ENCODE data around the gene ZNF415. TPM values are rescaled to one million over a fixed set of nuclear protein-coding genes. Genes with fewer than 3 reads are reported as not detected.
"Not testable (repeated sequence)": the region's sequence is repeated elsewhere in the genome, so short reads cannot be mapped to it uniquely, and the experiment has no call there.

The ZNF415 gene
- total and polyA plus RNA-seq, 2 donors, result 8.1 to 9.1 TPM

- not testable (repeated sequence) for H3K9me3 ChIP-seq (ENCODE audit: control insufficient read depth in 2 of 2, insufficient read depth in 1 of 2, low read length in 1 of 2); H3K27me3 ChIP-seq (ENCODE audit: control insufficient read depth in 2 of 2, insufficient read depth in 1 of 2, low read length in 1 of 2); DNase-seq (ENCODE audit: low read depth in 6 of 9, low spot score in 9 of 9); H3K4me3 ChIP-seq (ENCODE audit: low read length in 2 of 2); H3K4me1 ChIP-seq (ENCODE audit: control insufficient read depth in 2 of 2, insufficient read depth in 2 of 2, low read length in 2 of 2); H3K27ac ChIP-seq (ENCODE audit: low read depth in 1 of 2, low read length in 1 of 2)
- 100% methylated on average over 4 of the region's 10 CpGs for WGBS
- peaks cover 19 to 22% of the 10 kb centered on the region in 2 donors for H3K36me3 ChIP-seq (ENCODE audit: control insufficient read depth in 2 of 2, insufficient read depth in 2 of 2, low read length in 1 of 2)
Measured at GRCh38 chr19:53096982-53097690, 35.6 kb downstream of the ZNF415 start.

- H3K27me3 ChIP-seq (ENCODE audit: control insufficient read depth in 2 of 2, insufficient read depth in 1 of 2, low read length in 1 of 2); DNase-seq (ENCODE audit: low read depth in 6 of 9, low spot score in 9 of 9); H3K27ac ChIP-seq (ENCODE audit: low read depth in 1 of 2, low read length in 1 of 2); H3K4me3 ChIP-seq (ENCODE audit: low read length in 2 of 2); H3K9me3 ChIP-seq (ENCODE audit: control insufficient read depth in 2 of 2, insufficient read depth in 1 of 2, low read length in 1 of 2); H3K4me1 ChIP-seq (ENCODE audit: control insufficient read depth in 2 of 2, insufficient read depth in 2 of 2, low read length in 2 of 2): not testable (repeated sequence)
- WGBS, result 63% methylated on average over 4 of the region's 6 CpGs
- peaks cover 21 to 23% of the 10 kb centered on the region in 2 donors for H3K36me3 ChIP-seq (ENCODE audit: control insufficient read depth in 2 of 2, insufficient read depth in 2 of 2, low read length in 1 of 2)
Measured at GRCh38 chr19:53096579-53096978, 36.1 kb downstream of the ZNF415 start.

- H3K27ac ChIP-seq (ENCODE audit: low read depth in 1 of 2, low read length in 1 of 2), result no peak overlapping the region
- no peak for DNase-seq (ENCODE audit: low read depth in 6 of 9, low spot score in 9 of 9)
- peaks cover 36 to 40% of the 10 kb centered on the region in 2 donors for H3K36me3 ChIP-seq (ENCODE audit: control insufficient read depth in 2 of 2, insufficient read depth in 2 of 2, low read length in 1 of 2)
- no peaks in the 10 kb centered on the region for H3K4me1 ChIP-seq (ENCODE audit: control insufficient read depth in 2 of 2, insufficient read depth in 2 of 2, low read length in 2 of 2)
- no peaks in the 10 kb centered on the region for H3K27me3 ChIP-seq (ENCODE audit: control insufficient read depth in 2 of 2, insufficient read depth in 1 of 2, low read length in 1 of 2)
- H3K9me3 ChIP-seq (ENCODE audit: control insufficient read depth in 2 of 2, insufficient read depth in 1 of 2, low read length in 1 of 2), result no peaks in the 10 kb centered on the region
- 95% methylated on average over 29 of the region's 29 CpGs for WGBS
- H3K4me3 ChIP-seq (ENCODE audit: low read length in 2 of 2), result no peak overlapping the region
Measured at GRCh38 chr19:53094754-53095575, 37.7 kb downstream of the ZNF415 start.

DNA sequence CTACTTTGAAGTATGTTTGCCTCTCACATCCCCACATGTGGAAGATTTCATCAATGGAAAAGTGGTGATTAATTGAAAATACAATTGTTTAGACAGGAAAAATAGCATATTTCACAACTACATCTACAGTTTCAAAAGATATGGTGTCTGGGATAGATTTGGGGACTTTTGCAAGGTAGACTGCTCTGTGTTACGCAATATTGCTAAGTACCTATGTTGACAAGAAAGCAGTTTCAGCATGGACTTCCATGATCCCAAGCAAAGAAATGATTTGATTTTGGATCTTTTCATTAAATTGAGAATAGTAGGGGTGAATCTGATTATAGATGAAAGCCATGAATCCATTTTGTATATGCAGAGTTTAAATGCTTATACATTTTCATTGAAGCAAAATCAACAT, 40.0 kb downstream of the ZNF415 start:
- Histone ChIP-seq H3K27ac (ENCODE audit: low read depth in 1 of 2, low read length in 1 of 2) (no peak overlapping the region), H3K27me3 (ENCODE audit: control insufficient read depth in 2 of 2, insufficient read depth in 1 of 2, low read length in 1 of 2) (no peaks in the 10 kb centered on the region), H3K4me1 (ENCODE audit: control insufficient read depth in 2 of 2, insufficient read depth in 2 of 2, low read length in 2 of 2) (no peaks in the 10 kb centered on the region), H3K4me3 (ENCODE audit: low read length in 2 of 2) (no peak overlapping the region), H3K9me3 (ENCODE audit: control insufficient read depth in 2 of 2, insufficient read depth in 1 of 2, low read length in 1 of 2) (no peaks in the 10 kb centered on the region), H3K36me3 (ENCODE audit: control insufficient read depth in 2 of 2, insufficient read depth in 2 of 2, low read length in 1 of 2) (peaks cover 38 to 42% of the 10 kb centered on the region in 2 donors)
- DNase-seq (ENCODE audit: low read depth in 6 of 9, low spot score in 9 of 9), result no peak
- 63% methylated on average over 1 of the region's 1 CpG for WGBS

- Histone ChIP-seq H3K27ac (ENCODE audit: low read depth in 1 of 2, low read length in 1 of 2) (no peak overlapping the region), H3K4me3 (ENCODE audit: low read length in 2 of 2) (no peak overlapping the region), H3K27me3 (ENCODE audit: control insufficient read depth in 2 of 2, insufficient read depth in 1 of 2, low read length in 1 of 2) (no peaks in the 10 kb centered on the region), H3K4me1 (ENCODE audit: control insufficient read depth in 2 of 2, insufficient read depth in 2 of 2, low read length in 2 of 2) (no peaks in the 10 kb centered on the region), H3K9me3 (ENCODE audit: control insufficient read depth in 2 of 2, insufficient read depth in 1 of 2, low read length in 1 of 2) (no peaks in the 10 kb centered on the region), H3K36me3 (ENCODE audit: control insufficient read depth in 2 of 2, insufficient read depth in 2 of 2, low read length in 1 of 2) (peaks cover 39 to 44% of the 10 kb centered on the region in 2 donors)
- 97% methylated on average over 19 of the region's 19 CpGs for WGBS
- no peak for DNase-seq (ENCODE audit: low read depth in 6 of 9, low spot score in 9 of 9)
Measured at GRCh38 chr19:53091413-53092254, 41.1 kb downstream of the ZNF415 start.

DNA sequence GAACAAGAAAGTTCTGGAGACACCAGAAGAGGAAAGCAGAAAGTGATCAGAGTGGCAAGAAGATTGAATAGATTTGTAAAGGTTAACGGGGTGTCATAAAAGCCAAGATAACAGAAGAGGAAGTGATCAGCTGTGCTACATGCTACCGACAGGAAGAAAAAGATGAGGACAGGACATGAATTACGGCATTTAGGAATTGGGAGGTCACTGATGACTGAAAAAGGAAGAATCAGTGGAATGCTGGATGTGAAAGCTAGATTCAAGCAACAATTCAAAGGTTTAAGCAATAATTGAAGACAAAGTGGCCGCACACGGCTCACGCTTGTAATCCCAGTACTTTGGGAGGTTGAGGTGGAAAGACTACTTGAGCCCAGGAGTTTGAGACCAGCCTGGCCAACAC, 44.6 kb downstream of the ZNF415 start:
- no peaks in the 10 kb centered on the region for H3K4me1 ChIP-seq (ENCODE audit: control insufficient read depth in 2 of 2, insufficient read depth in 2 of 2, low read length in 2 of 2)
- no peaks in the 10 kb centered on the region for H3K27me3 ChIP-seq (ENCODE audit: control insufficient read depth in 2 of 2, insufficient read depth in 1 of 2, low read length in 1 of 2)
- 91% methylated on average over 6 of the region's 6 CpGs for WGBS
- H3K4me3 ChIP-seq (ENCODE audit: low read length in 2 of 2), result no peak overlapping the region
- H3K9me3 ChIP-seq (ENCODE audit: control insufficient read depth in 2 of 2, insufficient read depth in 1 of 2, low read length in 1 of 2), result no peaks in the 10 kb centered on the region
- peaks cover 53 to 68% of the 10 kb centered on the region in 2 donors for H3K36me3 ChIP-seq (ENCODE audit: control insufficient read depth in 2 of 2, insufficient read depth in 2 of 2, low read length in 1 of 2)
- no peak for DNase-seq (ENCODE audit: low read depth in 6 of 9, low spot score in 9 of 9)
- H3K27ac ChIP-seq (ENCODE audit: low read depth in 1 of 2, low read length in 1 of 2), result no peak overlapping the region

DNA sequence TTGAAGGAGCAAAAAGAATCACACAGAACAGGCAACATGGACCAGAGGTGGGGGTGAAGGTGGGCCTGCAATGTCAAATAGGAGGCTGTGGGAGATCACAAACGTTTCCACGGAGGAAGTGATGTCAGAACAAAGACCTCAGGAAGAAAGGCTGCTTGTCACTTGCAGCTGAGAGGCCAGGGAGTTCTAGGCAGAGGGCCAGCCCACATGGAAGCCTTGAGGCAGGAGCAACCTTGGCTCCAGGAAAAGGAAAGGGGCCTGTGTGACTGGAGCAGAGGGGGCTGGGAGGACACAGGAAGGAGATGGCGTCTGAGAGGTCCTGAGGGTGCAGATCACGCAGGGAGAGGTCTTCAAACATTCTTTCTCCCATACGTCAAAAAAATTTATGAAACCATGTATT, 45.8 kb downstream of the ZNF415 start:
- Histone ChIP-seq H3K27ac (ENCODE audit: low read depth in 1 of 2, low read length in 1 of 2) (no peak overlapping the region), H3K4me3 (ENCODE audit: low read length in 2 of 2) (no peak overlapping the region), H3K27me3 (ENCODE audit: control insufficient read depth in 2 of 2, insufficient read depth in 1 of 2, low read length in 1 of 2) (no peaks in the 10 kb centered on the region), H3K9me3 (ENCODE audit: control insufficient read depth in 2 of 2, insufficient read depth in 1 of 2, low read length in 1 of 2) (no peaks in the 10 kb centered on the region), H3K36me3 (ENCODE audit: control insufficient read depth in 2 of 2, insufficient read depth in 2 of 2, low read length in 1 of 2) (peaks cover 54 to 77% of the 10 kb centered on the region in 2 donors), H3K4me1 (ENCODE audit: control insufficient read depth in 2 of 2, insufficient read depth in 2 of 2, low read length in 2 of 2) (no peaks in the 10 kb centered on the region)
- 65% methylated on average over 5 of the region's 5 CpGs for WGBS
- DNase-seq (ENCODE audit: low read depth in 6 of 9, low spot score in 9 of 9), result no peak

DNA sequence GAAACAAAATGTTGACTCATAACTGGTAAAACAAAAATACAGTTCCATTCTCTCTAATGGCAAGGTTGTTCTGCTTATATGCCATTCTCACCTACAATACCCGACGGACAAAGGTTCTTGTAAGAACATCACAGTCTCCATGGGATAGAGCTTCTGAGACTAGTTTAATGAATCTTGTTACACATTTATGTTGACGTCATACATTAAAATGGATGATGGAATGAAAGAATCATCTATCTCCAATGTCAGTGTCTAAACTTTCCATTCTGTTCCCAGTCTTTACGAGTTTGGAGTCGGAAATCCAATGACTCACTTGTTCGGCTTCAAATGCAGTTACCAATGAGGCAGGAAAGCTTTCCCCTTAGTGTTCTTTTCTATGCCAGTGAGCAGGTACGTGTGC, 47.2 kb downstream of the ZNF415 start:
- H3K9me3 ChIP-seq (ENCODE audit: control insufficient read depth in 2 of 2, insufficient read depth in 1 of 2, low read length in 1 of 2), result no peaks in the 10 kb centered on the region
- 99% methylated on average over 7 of the region's 7 CpGs for WGBS
- no peak overlapping the region for H3K4me3 ChIP-seq (ENCODE audit: low read length in 2 of 2)
- no peaks in the 10 kb centered on the region for H3K27me3 ChIP-seq (ENCODE audit: control insufficient read depth in 2 of 2, insufficient read depth in 1 of 2, low read length in 1 of 2)
- H3K36me3 ChIP-seq (ENCODE audit: control insufficient read depth in 2 of 2, insufficient read depth in 2 of 2, low read length in 1 of 2), result peaks cover 43 to 65% of the 10 kb centered on the region in 2 donors
- no peaks in the 10 kb centered on the region for H3K4me1 ChIP-seq (ENCODE audit: control insufficient read depth in 2 of 2, insufficient read depth in 2 of 2, low read length in 2 of 2)
- no peak for DNase-seq (ENCODE audit: low read depth in 6 of 9, low spot score in 9 of 9)
- H3K27ac ChIP-seq (ENCODE audit: low read depth in 1 of 2, low read length in 1 of 2), result no peak overlapping the region

DNA sequence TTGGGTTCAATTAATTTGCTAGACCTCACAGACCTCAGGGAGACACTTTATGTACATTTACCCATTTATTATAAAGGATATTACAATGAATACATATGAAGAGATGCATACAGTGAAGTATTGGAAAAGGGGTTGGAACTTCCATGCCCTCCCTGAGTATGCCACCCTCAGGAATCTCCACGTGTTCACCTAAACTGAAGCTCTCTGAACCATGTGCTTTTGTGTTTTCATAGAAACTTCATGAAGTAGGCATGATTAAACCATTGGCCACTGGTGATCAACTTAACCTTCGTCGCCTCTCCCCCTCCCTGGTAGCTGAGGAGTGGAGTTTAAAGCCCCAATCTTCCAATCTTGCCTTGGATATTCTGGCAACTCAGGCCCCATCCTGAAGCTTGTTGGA, 49.8 kb downstream of the ZNF415 start:
- 98% methylated on average over 3 of the region's 3 CpGs for WGBS
- Histone ChIP-seq H3K4me1 (ENCODE audit: control insufficient read depth in 2 of 2, insufficient read depth in 2 of 2, low read length in 2 of 2) (no peaks in the 10 kb centered on the region), H3K4me3 (ENCODE audit: low read length in 2 of 2) (no peak overlapping the region), H3K27ac (ENCODE audit: low read depth in 1 of 2, low read length in 1 of 2) (no peak overlapping the region), H3K9me3 (ENCODE audit: control insufficient read depth in 2 of 2, insufficient read depth in 1 of 2, low read length in 1 of 2) (no peaks in the 10 kb centered on the region), H3K36me3 (ENCODE audit: control insufficient read depth in 2 of 2, insufficient read depth in 2 of 2, low read length in 1 of 2) (peaks cover 37 to 52% of the 10 kb centered on the region in 2 donors), H3K27me3 (ENCODE audit: control insufficient read depth in 2 of 2, insufficient read depth in 1 of 2, low read length in 1 of 2) (no peaks in the 10 kb centered on the region)
- no peak for DNase-seq (ENCODE audit: low read depth in 6 of 9, low spot score in 9 of 9)
